Activated gamma-delta T cell treated with anti-CD3 and anti-CD28 coated beads, Interleukin-2, amount 50 U/mL, for 16 hours (primary cell): ENCODE results near the gene ZBTB20.

Source experiments
- DNase-seq: peaks from one replicate; pipeline ENCODE4 v3.0.0-alpha.2; 2020; ENCODE audit warnings: low read depth

ZBTB20 gene

GRCh38 chr3:114440700-114441099 lies 706.4 kb downstream of the ZBTB20 start:
- no peak for DNase-seq

GRCh38 chr3:114439284-114439683 lies 707.8 kb downstream of the ZBTB20 start:
- no peak for DNase-seq

GRCh38 chr3:114437897-114438296 lies 709.2 kb downstream of the ZBTB20 start:
- no peak for DNase-seq

- no peak for DNase-seq
Observed at GRCh38 chr3:114436182-114436581, 710.9 kb downstream of the ZBTB20 start.

GRCh38 chr3:114435386-114436115 lies 711.5 kb downstream of the ZBTB20 start:
- no peak for DNase-seq

GRCh38 chr3:114432310-114432709 lies 714.8 kb downstream of the ZBTB20 start:
- DNase-seq, result no peak

GRCh38 chr3:114428044-114428595 lies 719.0 kb downstream of the ZBTB20 start:
- no peak for DNase-seq

GRCh38 chr3:114427285-114428043 lies 719.6 kb downstream of the ZBTB20 start:
- DNase-seq, result no peak

- no peak for DNase-seq
Observed at GRCh38 chr3:114424337-114424736, 722.8 kb downstream of the ZBTB20 start.

GRCh38 chr3:114421204-114421603 lies 725.9 kb downstream of the ZBTB20 start:
- DNase-seq, result no peak

- no peak for DNase-seq
Observed at GRCh38 chr3:114420072-114420471, 727.0 kb downstream of the ZBTB20 start.

- DNase-seq, result no peak
Observed at GRCh38 chr3:114418724-114419543, 728.2 kb downstream of the ZBTB20 start.

- no peak for DNase-seq
Observed at GRCh38 chr3:114418107-114418506, 729.0 kb downstream of the ZBTB20 start.

GRCh38 chr3:114417675-114418074 lies 729.4 kb downstream of the ZBTB20 start:
- no peak for DNase-seq

- no peak for DNase-seq
Observed at GRCh38 chr3:114417265-114417664, 729.8 kb downstream of the ZBTB20 start.

- DNase-seq, result peak; percentile 1
Observed at GRCh38 chr3:114411811-114412803, 735.0 kb downstream of the ZBTB20 start.

GRCh38 chr3:114411190-114411668 lies 735.9 kb downstream of the ZBTB20 start:
- DNase-seq, result no peak

- no peak for DNase-seq
Observed at GRCh38 chr3:114408736-114409670, 738.1 kb downstream of the ZBTB20 start.

GRCh38 chr3:114406922-114407321 lies 740.2 kb downstream of the ZBTB20 start:
- no peak for DNase-seq

GRCh38 chr3:114406286-114406685 lies 740.8 kb downstream of the ZBTB20 start:
- DNase-seq, result no peak
